ENCODE results near the gene NEXMIF. TPM values are rescaled to one million over a fixed set of nuclear protein-coding genes. Genes with fewer than 3 reads are reported as not detected.

NEXMIF gene
- total RNA-seq, 2 experiments from 2014 or later: not detected

GRCh38 chrX:74684466-74684865, 240.8 kb downstream of the NEXMIF start:
- no peaks in the 10 kb centered on the region for H3K9me2 ChIP-seq (ENCODE audit: insufficient read depth, low read length)
- no peaks in the 10 kb centered on the region for H3K36me3 ChIP-seq (ENCODE audit: insufficient read depth, low read length)
- H3K4me2 ChIP-seq (ENCODE audit: low read length): no peak overlapping the region
- CTCF ChIA-PET (ENCODE audit: unreplicated experiment): no interaction called here
- intact Hi-C loops (cut with micrococcal nuclease; ENCODE audit: unreplicated experiment): no loop called here
- H3K27ac ChIP-seq (ENCODE audit: low read depth, low read length, poor library complexity, severe bottlenecking): no peak overlapping the region
- no peak overlapping the region for H3K4me3 ChIP-seq (ENCODE audit: low read depth, low read length, poor library complexity, severe bottlenecking)
- no TSS peak for BruUV-seq (replicated peaks)
- DNase-seq (ENCODE audit: low spot score): no peak
- H3K4me1 ChIP-seq (ENCODE audit: insufficient read depth, low read length, poor library complexity, severe bottlenecking): no peaks in the 10 kb centered on the region
- no peak overlapping the region for H2AFZ ChIP-seq (ENCODE audit: low read length)
- no peaks in the 10 kb centered on the region for H3K79me2 ChIP-seq (ENCODE audit: insufficient read depth, low read depth, low read length)
- TF ChIP-seq EZH2phosphoT487 (IDR thresholded peaks at IDR 0.05; ENCODE audit: borderline replicate concordance, low read depth, low read length) (no peak), CTCF (conservative IDR thresholded peaks at IDR 0.05; ENCODE audit: low read length) (no peak)
- H4K20me1 ChIP-seq (ENCODE audit: insufficient read depth, low read length): no peaks in the 10 kb centered on the region
- no peaks in the 10 kb centered on the region for H3K9me3 ChIP-seq (ENCODE audit: low read length)
- POLR2A ChIA-PET: no interaction called here

Small RNAs within 50 kb of the gene (small RNA-seq; reads per million reads assigned to genes)
- not detected for gene AL139395.1

Other genes with a start within 250 kb of the NEXMIF start
- gene ABCB7, start 230.8 kb upstream of the NEXMIF start, total RNA-seq (2014; rRNA removed; shearing (Covaris generic)): 18.0 and 26.7 TPM in 2 replicates
- gene ABCB7, start 230.8 kb upstream of the NEXMIF start, total RNA-seq (2022): 29.4 and 31.7 TPM in 2 replicates